Psoas muscle (tissue), 8 donors: Measurements from ENCODE around the gene CBLIF. TPM values are rescaled to one million over a fixed set of nuclear protein-coding genes. Genes with fewer than 3 reads are reported as not detected.
"Not testable (repeated sequence)": the region's sequence is repeated elsewhere in the genome, so short reads cannot be mapped to it uniquely, and the experiment has no call there.

ENCODE experiments used
- ATAC-seq, 4 donors: fragments of 200-7000 bp; cut with Tn5 transposase; one replicate each; pipeline ENCODE4 v1.9.1; 2020; ENCODE audit warnings: moderate library complexity in 3 of 4, mild to moderate bottlenecking in 2 of 4
- DNase-seq, 2 donors: peaks; one replicate each; pipeline ENCODE4 v3.0.0-alpha.2; 2020
- H3K27ac ChIP-seq: fragments of 200-600 bp; one replicate; pipeline ENCODE4 v1.8.0; 2022
- H3K27me3 ChIP-seq, 3 donors: fragments of 200-600 bp in 1 of 3; one replicate each; pipeline versions ENCODE4 v1.6.1 to v1.8.0; 2013 to 2022; ENCODE audit warnings: low read length in 2 of 3, mild to moderate bottlenecking in 2 of 3, moderate library complexity in 1 of 3; ENCODE audit not compliant: insufficient read depth in 3 of 3
- H3K36me3 ChIP-seq, 2 donors: fragments of 200-600 bp in 1 of 2; one replicate each; pipeline versions ENCODE4 v1.6.1 to v1.8.0; 2013 to 2022; ENCODE audit warnings: low read depth in 1 of 2, mild to moderate bottlenecking in 1 of 2, moderate library complexity in 1 of 2; ENCODE audit not compliant: insufficient read depth in 1 of 2
- H3K4me1 ChIP-seq: fragments of 200-600 bp; one replicate; pipeline ENCODE4 v1.8.0; 2022
- H3K4me3 ChIP-seq: fragments of 200-600 bp; one replicate; pipeline ENCODE4 v1.8.0; 2022; ENCODE audit warnings: mild to moderate bottlenecking
- H3K9me3 ChIP-seq: fragments of 200-600 bp; one replicate; pipeline ENCODE4 v1.8.0; 2022
- WGBS, 3 donors: extraction: QIAGEN DNeasy Blood & Tissue Kit; methylation state at CpG; one replicate each; pipeline versions ENCODE4 v1.1.6 to v1.1.7; 2013; 5-methylcytosine and 5-hydroxymethylcytosine counted together
- intact Hi-C, 2 donors: fragments of 100-400 bp; cut with DNase I; formaldehyde crosslinking; loops; one replicate each; pipeline versions ENCODE4 v1.11.0 to v1.14.2; 2022
- polyA plus RNA-seq, 3 donors: library from polyadenylated mRNA; stranded (reverse); fragments of 200-250 nt; gene quantifications; one replicate each; pipeline ENCODE4 v1.2.3, GENCODE V29; 2013
- total RNA-seq, 4 donors: library from RNA; stranded (reverse); fragmentation: NEBNext Ultra II Directional in 2 of 4; extraction: Animal tissue kit (Norgen Biotek cat#: 25700) in 2 of 4; gene quantifications; one replicate each; pipeline versions ENCODE4 v1.2.1 to v1.2.4, GENCODE V29; 2021 to 2023
- TF ChIP-seq, protein P1 (sequence below): fragments of 200-600 bp; IDR thresholded peaks from one replicate; pipeline ENCODE4 v1.8.0; 2022; ENCODE audit warnings: antibody characterized with exemption
- donor health status: healthy with polysubstance abuse.
- donor health status: DM: no; HTN: no; CAD: no; lungs with moderate emphysema.
- donor health status: Bipolar disorder and iron deficiency.
- donor health status: healthy.
- donor health status: DM: yes; HTN: yes; CAD: no.
- donor health status: DM: no; HTN: no; CAD: no.
- donor health status: DM: no; HTN: no; CAD: no.
- donor health status: DM: yes; HTN: yes; CAD: no.

CBLIF gene
- total and polyA plus RNA-seq, 7 donors: 0.05 TPM; not detected in 6

DNA sequence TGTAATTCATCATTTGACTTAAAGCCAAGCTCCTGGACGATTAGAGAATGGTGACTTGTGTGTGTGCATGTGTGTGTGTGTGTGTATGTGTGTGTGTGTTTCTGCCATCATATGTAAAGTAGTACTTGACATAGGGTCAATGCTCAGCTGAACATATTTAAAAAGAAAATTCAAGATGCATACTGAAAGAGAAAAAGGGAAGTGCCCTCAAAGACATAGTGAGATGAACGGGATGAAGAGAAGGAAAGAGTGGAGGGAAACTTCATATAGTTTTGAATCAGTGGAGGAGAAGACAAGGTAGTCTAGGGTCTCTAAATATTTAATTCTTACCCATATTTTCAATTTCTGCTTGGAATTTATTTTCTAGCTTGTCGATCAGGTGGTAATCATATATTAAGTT lies 17.0 kb upstream of the CBLIF start:
- ATAC-seq: no peak
- no peaks in the 10 kb centered on the region for H3K36me3 ChIP-seq
- H3K4me3 ChIP-seq: no peak overlapping the region
- TF ChIP-seq, protein P1, sequence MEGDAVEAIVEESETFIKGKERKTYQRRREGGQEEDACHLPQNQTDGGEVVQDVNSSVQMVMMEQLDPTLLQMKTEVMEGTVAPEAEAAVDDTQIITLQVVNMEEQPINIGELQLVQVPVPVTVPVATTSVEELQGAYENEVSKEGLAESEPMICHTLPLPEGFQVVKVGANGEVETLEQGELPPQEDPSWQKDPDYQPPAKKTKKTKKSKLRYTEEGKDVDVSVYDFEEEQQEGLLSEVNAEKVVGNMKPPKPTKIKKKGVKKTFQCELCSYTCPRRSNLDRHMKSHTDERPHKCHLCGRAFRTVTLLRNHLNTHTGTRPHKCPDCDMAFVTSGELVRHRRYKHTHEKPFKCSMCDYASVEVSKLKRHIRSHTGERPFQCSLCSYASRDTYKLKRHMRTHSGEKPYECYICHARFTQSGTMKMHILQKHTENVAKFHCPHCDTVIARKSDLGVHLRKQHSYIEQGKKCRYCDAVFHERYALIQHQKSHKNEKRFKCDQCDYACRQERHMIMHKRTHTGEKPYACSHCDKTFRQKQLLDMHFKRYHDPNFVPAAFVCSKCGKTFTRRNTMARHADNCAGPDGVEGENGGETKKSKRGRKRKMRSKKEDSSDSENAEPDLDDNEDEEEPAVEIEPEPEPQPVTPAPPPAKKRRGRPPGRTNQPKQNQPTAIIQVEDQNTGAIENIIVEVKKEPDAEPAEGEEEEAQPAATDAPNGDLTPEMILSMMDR: no peak
- DNase-seq: no peak
- peaks cover 0 to 2% (median 0%) of the 10 kb centered on the region in 3 donors for H3K27me3 ChIP-seq
- no peaks in the 10 kb centered on the region for H3K9me3 ChIP-seq
- H3K4me1 ChIP-seq: no peaks in the 10 kb centered on the region
- 66 to 69% (median 66%) methylated on average over 3 of the region's 3 CpGs for WGBS, 3 donors
- intact Hi-C loops: no loop called here
- H3K27ac ChIP-seq: no peak overlapping the region

DNA sequence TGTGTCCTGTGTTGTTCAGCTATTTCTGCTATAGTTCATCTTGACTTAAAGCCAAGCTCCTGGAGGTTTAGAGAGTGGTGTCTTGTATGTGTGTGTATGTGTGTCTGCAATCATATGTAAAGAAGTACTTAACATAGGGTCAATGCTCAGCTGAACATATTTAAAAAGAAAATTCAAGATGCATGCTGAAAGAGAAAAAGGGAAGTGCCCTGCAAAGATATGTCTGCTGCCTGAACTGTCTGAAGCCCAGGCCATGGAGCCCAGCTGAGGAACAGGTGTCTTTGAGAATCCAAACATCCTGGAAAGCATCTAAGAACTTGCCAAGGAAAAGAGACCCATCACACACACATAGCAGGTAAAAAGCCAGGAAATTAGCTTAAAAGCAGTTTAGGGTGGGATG lies 14.4 kb upstream of the CBLIF start:
- Histone ChIP-seq H3K9me3 (no peaks in the 10 kb centered on the region), H3K4me1 (no peaks in the 10 kb centered on the region), H3K4me3 (no peak overlapping the region), H3K27me3 (peaks cover 0 to 2% (median 0%) of the 10 kb centered on the region in 3 donors), H3K36me3 (no peaks in the 10 kb centered on the region), H3K27ac (no peak overlapping the region)
- no peak for DNase-seq
- no peak for ATAC-seq
- intact Hi-C loops: no loop called here
- TF ChIP-seq, protein P1: no peak

DNA sequence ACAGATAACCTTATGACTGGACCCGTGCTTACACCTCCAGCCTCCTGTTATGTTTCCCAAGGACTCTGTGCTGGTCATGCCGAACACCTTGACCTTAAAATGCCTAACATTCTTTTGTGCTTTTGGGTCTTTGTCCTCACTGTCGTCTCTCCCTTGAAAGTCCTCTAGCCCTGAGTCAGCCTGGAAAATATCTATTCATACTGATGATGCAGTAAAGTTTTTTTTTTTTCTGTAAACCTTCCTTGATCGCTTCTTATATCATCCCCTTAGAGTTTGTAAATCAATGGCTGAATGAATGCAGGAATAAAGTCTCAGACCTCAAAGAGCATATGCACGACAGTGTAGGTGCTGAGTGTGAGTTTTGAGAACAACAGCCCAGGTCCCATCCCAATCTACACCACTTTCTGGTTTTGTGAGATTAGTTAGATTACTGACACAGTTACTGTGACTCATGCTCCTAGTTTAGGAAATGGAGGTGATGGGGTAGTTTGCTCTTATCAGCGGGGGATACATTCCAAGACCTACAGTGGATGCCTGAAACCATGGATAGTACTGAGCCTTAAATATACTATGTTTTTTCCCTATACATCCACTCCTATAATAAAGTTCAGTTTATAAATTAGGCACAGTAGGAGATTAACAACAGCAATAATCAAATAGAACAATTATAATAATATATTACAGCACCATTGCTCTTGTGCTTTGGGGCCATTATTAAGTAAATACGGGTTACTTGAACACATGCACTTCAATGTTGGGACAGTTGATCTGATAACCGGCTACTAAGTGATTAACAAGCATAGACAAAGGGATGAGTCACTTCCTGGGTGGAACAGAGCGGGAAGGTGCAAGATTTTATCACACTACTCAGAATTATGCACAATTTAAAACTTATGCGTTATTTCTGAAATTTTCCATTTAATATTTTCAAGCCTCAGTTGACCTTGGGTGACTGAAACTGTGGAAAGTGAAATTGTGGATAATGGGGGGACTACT lies 12.4 kb upstream of the CBLIF start:
- intact Hi-C loops: no loop called here

DNA sequence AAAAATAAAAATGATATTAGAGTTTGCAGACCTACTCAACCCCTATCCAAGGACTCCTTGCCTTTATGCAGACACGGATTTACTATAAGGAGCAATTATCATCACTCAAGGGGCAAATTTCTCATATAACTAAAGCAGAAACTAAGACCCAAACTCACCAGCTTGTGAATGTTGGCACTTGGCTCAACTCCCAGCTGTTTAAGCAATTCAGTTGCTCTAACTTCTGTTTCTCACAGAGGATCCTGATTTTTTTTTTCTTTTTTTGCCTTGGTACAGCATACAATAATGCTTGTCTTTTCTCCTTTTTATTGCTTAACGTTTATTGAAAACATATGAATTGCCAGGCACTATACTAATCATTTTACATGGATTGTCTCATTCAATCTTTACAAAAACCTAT lies 9.6 kb upstream of the CBLIF start:
- intact Hi-C loops: no loop called here
- H3K4me1 ChIP-seq: no peaks in the 10 kb centered on the region
- no peak overlapping the region for H3K27ac ChIP-seq
- no peaks in the 10 kb centered on the region for H3K36me3 ChIP-seq
- TF ChIP-seq, protein P1: no peak
- H3K9me3 ChIP-seq: no peaks in the 10 kb centered on the region
- WGBS, 3 donors: 35 to 59% (median 44%) methylated on average over 2 of the region's 2 CpGs
- DNase-seq: no peak
- H3K27me3 ChIP-seq: peaks cover 0 to 2% (median 0%) of the 10 kb centered on the region in 3 donors
- no peak overlapping the region for H3K4me3 ChIP-seq
- ATAC-seq: no peak

More for the DNA sequence above, 12.4 kb upstream of the CBLIF start:
- peaks cover 0 to 2% (median 0%) of the 10 kb centered on the region in 3 donors for H3K27me3 ChIP-seq
- H3K36me3 ChIP-seq: no peaks in the 10 kb centered on the region
- DNase-seq (no peak), ATAC-seq (no peak)
- no peaks in the 10 kb centered on the region for H3K9me3 ChIP-seq
- H3K27ac ChIP-seq: no peak overlapping the region
- H3K4me1 ChIP-seq: no peaks in the 10 kb centered on the region
- WGBS, 3 donors: 71 to 75% (median 71%) methylated on average over 10 of the region's 10 CpGs
- TF ChIP-seq, protein P1: no peak
- H3K4me3 ChIP-seq: no peak overlapping the region

DNA sequence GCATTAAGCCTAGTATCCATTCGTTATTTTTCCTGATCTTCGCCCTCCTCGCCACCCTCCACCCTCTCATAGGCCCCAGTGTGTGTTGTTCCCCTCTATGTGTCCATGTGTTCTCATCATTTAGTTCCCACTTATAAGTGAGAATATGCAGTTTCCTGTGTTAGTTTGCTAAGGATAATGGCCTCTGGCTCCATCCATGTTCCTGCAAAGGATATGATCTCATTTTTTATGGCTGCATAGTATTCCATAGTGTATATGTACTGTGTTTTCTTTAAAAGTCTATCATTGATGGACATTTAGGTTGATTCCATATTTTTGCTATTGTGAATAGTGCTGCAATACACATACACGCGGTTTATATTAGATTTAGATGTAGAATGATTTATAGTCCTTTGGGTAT lies 6.1 kb upstream of the CBLIF start:
- H3K4me3 ChIP-seq, intact Hi-C loops, H3K27me3 ChIP-seq, ATAC-seq, DNase-seq, H3K36me3 ChIP-seq, H3K27ac ChIP-seq, H3K9me3 ChIP-seq, H3K4me1 ChIP-seq: not testable (repeated sequence)
- 87 to 95% (median 93%) methylated on average over 5 of the region's 5 CpGs for WGBS, 3 donors

DNA sequence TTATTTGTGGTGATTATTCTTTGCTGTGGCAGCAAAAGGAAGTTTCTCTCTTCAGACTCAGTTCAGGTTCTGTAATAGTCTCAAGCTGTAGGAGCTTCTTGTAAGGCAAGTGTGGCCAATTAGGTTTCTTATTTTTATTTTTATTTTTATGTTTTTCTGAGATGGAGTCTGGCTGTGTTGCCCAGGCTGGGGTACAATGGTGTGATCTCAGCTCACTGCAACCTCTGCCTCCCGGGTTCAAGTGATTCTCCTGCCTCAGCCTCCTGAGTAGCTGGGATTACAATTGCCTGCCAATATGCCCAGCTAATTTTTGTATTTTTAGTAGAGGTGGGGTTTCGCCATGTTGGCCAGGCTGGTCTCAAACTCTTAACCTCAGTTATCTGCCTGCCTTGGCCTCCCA lies 4.3 kb upstream of the CBLIF start:
- H3K4me3 ChIP-seq, ATAC-seq, H3K36me3 ChIP-seq, H3K4me1 ChIP-seq, H3K27me3 ChIP-seq, H3K9me3 ChIP-seq, intact Hi-C loops, DNase-seq, H3K27ac ChIP-seq: not testable (repeated sequence)
- 86 to 95% (median 88%) methylated on average over 2 of the region's 2 CpGs for WGBS, 3 donors
